GM19372 (cell line): ENCODE results near the gene TMEM74B.

Experiments used
- ATAC-seq: cut with Tn5 transposase; IDR thresholded peaks from one replicate; pipeline ENCODE4 v1.9.1; 2021; ENCODE audit warnings: mild to moderate bottlenecking, low read depth, moderate library complexity; ENCODE audit not compliant: unreplicated experiment

Gene TMEM74B

GRCh38 chr20:1206366-1207148, 21.8 kb upstream of the TMEM74B start:
- ATAC-seq: no peak

GRCh38 chr20:1205802-1206201, 21.0 kb upstream of the TMEM74B start:
- no peak for ATAC-seq

- no peak for ATAC-seq
Observed at GRCh38 chr20:1204576-1204975, 19.8 kb upstream of the TMEM74B start.

- no peak for ATAC-seq
Observed at GRCh38 chr20:1204113-1204512, 19.3 kb upstream of the TMEM74B start.

- no peak for ATAC-seq
Observed at GRCh38 chr20:1203630-1204029, 18.8 kb upstream of the TMEM74B start.

- no peak for ATAC-seq
Observed at GRCh38 chr20:1202762-1203504, 18.2 kb upstream of the TMEM74B start, which contains the start of gene C20orf202. TSS of gene C20orf202 (plus strand) at chr20:1203454. CDS start at chr20:1203586, 132 bp downstream.

GRCh38 chr20:1199964-1200363, 15.2 kb upstream of the TMEM74B start:
- ATAC-seq: no peak

GRCh38 chr20:1199212-1199873, 14.6 kb upstream of the TMEM74B start:
- no peak for ATAC-seq

- no peak for ATAC-seq
Observed at GRCh38 chr20:1198751-1199150, 14.0 kb upstream of the TMEM74B start.

- ATAC-seq: no peak
Observed at GRCh38 chr20:1197801-1198200, 13.0 kb upstream of the TMEM74B start.

GRCh38 chr20:1196634-1197033, 11.9 kb upstream of the TMEM74B start:
- ATAC-seq: no peak

GRCh38 chr20:1195226-1195625, 10.4 kb upstream of the TMEM74B start:
- ATAC-seq: no peak

- ATAC-seq: no peak
Observed at GRCh38 chr20:1191299-1191698, 6.5 kb upstream of the TMEM74B start.

- no peak for ATAC-seq
Observed at GRCh38 chr20:1190847-1191246, 6.1 kb upstream of the TMEM74B start.

- no peak for ATAC-seq
Observed at GRCh38 chr20:1189827-1190226, 5.0 kb upstream of the TMEM74B start.

GRCh38 chr20:1188347-1188746, 3.6 kb upstream of the TMEM74B start:
- ATAC-seq: no peak

- ATAC-seq: no peak
Observed at GRCh38 chr20:1187605-1188171, 2.9 kb upstream of the TMEM74B start.

GRCh38 chr20:1186367-1186991, 1.7 kb upstream of the TMEM74B start:
- ATAC-seq: no peak

GRCh38 chr20:1185790-1186334, 1.1 kb upstream of the TMEM74B start:
- no peak for ATAC-seq

GRCh38 chr20:1185316-1185741, 548 bp upstream of the TMEM74B start:
- ATAC-seq: no peak
